Esophagus muscularis mucosa (tissue), 4 donors: ENCODE data around the gene CAPN11.
"Not testable (repeated sequence)": the region's sequence is repeated elsewhere in the genome, so short reads cannot be mapped to it uniquely, and the experiment has no call there.

ENCODE experiments used
- CTCF ChIP-seq, 3 experiments: fragments of 200-600 bp in 2 of 3; fragments of 450-650 bp in 1 of 3; sonication (generic) in 2 of 3; IDR thresholded peaks; one replicate each; pipeline ENCODE4 v1.5.1; 2017 to 2019; ENCODE audit warnings: antibody characterized with exemption in 3 of 3, mild to moderate bottlenecking in 2 of 3, moderate library complexity in 1 of 3
- EP300 ChIP-seq: sonication (generic); formaldehyde crosslinking; IDR thresholded peaks from one replicate; pipeline ENCODE4 v1.6.1; 2017; ENCODE audit warnings: antibody characterized with exemption
- POLR2A ChIP-seq: fragments of 450-650 bp; IDR thresholded peaks from one replicate; pipeline ENCODE4 v1.6.1; 2017; ENCODE audit warnings: antibody characterized with exemption, moderate library complexity, mild to moderate bottlenecking, low read depth
- POLR2AphosphoS5 ChIP-seq, 2 donors: sonication (generic); formaldehyde crosslinking; IDR thresholded peaks; one replicate each; pipeline ENCODE4 v1.6.1; 2017; ENCODE audit warnings: antibody characterized with exemption in 2 of 2

GRCh38 chr6:44181784-44182183, 23.2 kb downstream of the CAPN11 start:
- TF ChIP-seq CTCF (IDR thresholded peaks at IDR 0.05); POLR2AphosphoS5 (IDR thresholded peaks at IDR 0.05); POLR2A; EP300: not testable (repeated sequence)
